Measurements from ENCODE around the gene C17orf50. TPM values are rescaled to one million over a fixed set of nuclear protein-coding genes. Genes with fewer than 3 reads are reported as not detected.

Gene C17orf50
- total RNA-seq, 1 experiment from 2014 or later = not detected

DNA sequence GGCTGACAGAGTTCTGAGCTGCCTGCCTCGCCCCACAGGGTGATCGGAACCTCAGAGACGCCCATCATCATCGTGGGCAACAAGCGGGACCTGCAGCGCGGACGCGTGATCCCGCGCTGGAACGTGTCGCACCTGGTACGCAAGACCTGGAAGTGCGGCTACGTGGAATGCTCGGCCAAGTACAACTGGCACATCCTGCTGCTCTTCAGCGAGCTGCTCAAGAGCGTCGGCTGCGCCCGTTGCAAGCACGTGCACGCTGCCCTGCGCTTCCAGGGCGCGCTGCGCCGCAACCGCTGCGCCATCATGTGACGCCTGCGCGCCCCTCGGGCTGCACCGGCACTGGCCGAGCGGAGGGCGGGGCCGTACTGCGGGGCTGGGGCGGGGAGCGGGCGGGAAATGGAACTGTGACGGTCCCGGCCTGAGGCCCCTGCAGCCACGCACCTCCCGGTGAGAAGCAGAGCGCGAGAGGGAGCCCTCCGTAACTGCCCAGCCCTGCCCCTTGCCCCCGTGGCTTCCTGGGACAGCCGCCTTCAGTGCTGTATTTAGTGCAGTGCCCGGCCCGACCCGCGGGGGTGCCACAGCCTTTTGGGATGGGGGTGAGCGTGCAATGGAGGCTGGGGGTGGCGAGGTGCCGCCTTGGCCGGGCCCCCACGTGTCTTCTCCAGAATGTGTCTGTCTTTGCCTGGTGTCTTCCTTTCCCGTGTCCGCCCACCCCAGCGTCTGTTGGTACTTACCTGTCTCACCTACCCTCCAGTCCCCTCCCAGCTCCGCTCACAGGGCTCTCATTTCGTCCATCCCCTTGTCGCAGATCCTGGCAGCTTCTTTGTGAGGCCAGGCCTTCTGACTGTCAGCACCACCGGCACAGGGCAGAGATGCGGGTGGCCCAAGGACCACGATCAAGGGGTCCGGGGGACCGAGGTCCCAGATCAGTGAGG, 19.4 kb upstream of the C17orf50 start:
- Histone ChIP-seq H3K36me3 (no peaks in the 10 kb centered on the region), H3K27me3 (replicated peaks) (peaks cover 30% of the 10 kb centered on the region), H3K4me1 (replicated peaks) (no peaks in the 10 kb centered on the region), H3K4me3 (no peak overlapping the region), H3K27ac (no peak overlapping the region), H3K9me3 (replicated peaks) (no peaks in the 10 kb centered on the region)
- DNase-seq (ENCODE audit: low read depth in 1 of 2, low spot score in 2 of 2) = no peak

DNA sequence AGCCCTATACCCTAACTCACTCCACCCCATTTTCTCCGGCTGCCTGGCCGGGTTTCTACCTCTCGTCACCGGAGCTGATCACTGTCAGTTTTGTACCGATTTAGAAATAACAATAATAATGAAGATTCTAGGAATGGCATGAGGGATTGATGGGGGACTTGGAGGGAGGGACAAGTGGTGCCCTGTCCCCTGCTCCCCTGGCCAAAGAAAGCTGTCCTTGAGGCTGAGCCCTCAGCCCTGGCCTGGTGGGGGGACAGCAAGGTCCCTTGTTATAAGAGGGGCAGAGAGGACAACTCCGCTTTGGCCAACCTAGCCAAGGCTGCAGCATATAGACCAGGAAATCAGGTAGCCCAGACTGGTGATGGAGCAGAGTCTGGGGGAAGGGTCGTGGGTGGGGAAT, 18.2 kb upstream of the C17orf50 start:
- no peak for DNase-seq (ENCODE audit: low read depth in 1 of 2, low spot score in 2 of 2)
- no peaks in the 10 kb centered on the region for H3K4me1 ChIP-seq (replicated peaks)
- no peaks in the 10 kb centered on the region for H3K36me3 ChIP-seq
- no peaks in the 10 kb centered on the region for H3K9me3 ChIP-seq (replicated peaks)
- H3K4me3 ChIP-seq = no peak overlapping the region
- H3K27ac ChIP-seq = no peak overlapping the region
- peaks cover 30% of the 10 kb centered on the region for H3K27me3 ChIP-seq (replicated peaks)

- Histone ChIP-seq H3K27ac (no peak overlapping the region), H3K4me3 (no peak overlapping the region), H3K36me3 (no peaks in the 10 kb centered on the region), H3K27me3 (replicated peaks) (peaks cover 29% of the 10 kb centered on the region), H3K4me1 (replicated peaks) (no peaks in the 10 kb centered on the region), H3K9me3 (replicated peaks) (no peaks in the 10 kb centered on the region)
- no peak for DNase-seq (ENCODE audit: low read depth in 1 of 2, low spot score in 2 of 2)
These were observed 17.7 kb upstream of the C17orf50 start for GRCh38 chr17:35742896-35743477.

DNA sequence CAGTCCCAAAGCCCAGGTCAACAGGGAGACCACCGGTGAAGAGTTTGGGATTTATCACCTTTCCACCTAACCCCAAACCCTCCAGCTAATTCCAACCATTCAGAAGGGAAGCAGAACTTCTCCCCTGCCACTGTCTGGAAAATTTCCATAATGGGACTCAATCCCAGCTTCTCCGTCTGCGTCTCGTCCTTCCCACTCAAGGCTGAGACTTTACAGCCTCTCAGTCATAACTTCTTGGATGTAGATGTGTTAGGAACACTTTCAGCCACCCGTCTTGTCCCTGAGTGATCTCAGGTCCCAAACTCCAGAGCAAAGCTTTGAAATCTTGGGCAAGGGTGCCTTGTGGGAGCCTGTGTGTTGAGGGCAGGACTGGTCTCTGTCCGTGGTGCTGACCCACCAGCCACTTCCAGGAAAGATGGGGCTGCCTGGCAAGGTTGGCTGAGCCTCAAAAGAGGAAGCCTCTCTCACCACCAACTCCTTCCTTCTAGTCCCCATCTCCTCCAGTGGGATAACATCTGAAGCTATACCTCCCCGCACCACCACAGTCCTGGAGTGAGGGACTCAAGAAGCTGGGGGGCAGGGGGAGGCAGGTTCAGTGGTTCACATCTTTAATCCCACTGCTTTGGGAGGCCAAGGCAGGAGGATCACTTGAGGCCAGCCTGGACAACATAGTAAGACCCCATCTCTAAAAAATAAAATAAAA, 16.9 kb upstream of the C17orf50 start:
- Histone ChIP-seq H3K27me3 (replicated peaks) (peaks cover 27% of the 10 kb centered on the region), H3K4me3 (no peak overlapping the region)

GRCh38 chr17:35744830-35745229, 15.9 kb upstream of the C17orf50 start:
- Histone ChIP-seq H3K36me3 (no peaks in the 10 kb centered on the region), H3K4me3 (no peak overlapping the region), H3K27me3 (replicated peaks) (peaks cover 30% of the 10 kb centered on the region), H3K4me1 (replicated peaks) (no peaks in the 10 kb centered on the region; the same call in 1 of the 2 replicates), H3K9me3 (replicated peaks) (no peaks in the 10 kb centered on the region), H3K27ac (no peak overlapping the region)
- DNase-seq (ENCODE audit: low read depth in 1 of 2, low spot score in 2 of 2) = no peak

More for the DNA sequence above, 16.9 kb upstream of the C17orf50 start:
- Histone ChIP-seq H3K4me1 (replicated peaks) (no peaks in the 10 kb centered on the region), H3K36me3 (no peaks in the 10 kb centered on the region), H3K9me3 (replicated peaks) (no peaks in the 10 kb centered on the region), H3K27ac (no peak overlapping the region)
- DNase-seq (ENCODE audit: low read depth in 1 of 2, low spot score in 2 of 2) = no peak

DNA sequence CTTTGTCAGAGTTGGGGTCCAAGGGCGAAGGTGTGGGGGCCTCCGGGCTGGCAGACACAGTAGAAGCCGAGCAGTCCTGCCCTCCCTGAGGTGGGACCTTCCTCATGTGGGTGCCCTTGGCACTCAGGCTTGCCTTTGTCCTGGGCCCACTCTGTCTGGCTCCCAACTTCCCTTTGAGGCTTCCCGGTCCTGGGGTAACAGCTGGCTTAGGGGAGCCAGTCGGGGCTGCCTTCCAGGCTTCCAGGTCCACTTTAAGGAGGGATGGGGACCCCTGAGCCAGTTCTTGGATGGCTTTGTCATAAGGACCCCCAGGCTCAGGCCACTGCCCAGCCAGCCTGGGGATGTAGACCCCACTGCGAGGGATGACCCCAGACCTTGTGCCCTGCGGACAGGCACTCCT, 15.4 kb upstream of the C17orf50 start:
- Histone ChIP-seq H3K4me1 (replicated peaks) (no peaks in the 10 kb centered on the region; the same call in 1 of the 2 replicates), H3K27me3 (replicated peaks) (peaks cover 30% of the 10 kb centered on the region), H3K4me3 (no peak overlapping the region), H3K27ac (no peak overlapping the region), H3K9me3 (replicated peaks) (no peaks in the 10 kb centered on the region), H3K36me3 (no peaks in the 10 kb centered on the region)
- DNase-seq (ENCODE audit: low read depth in 1 of 2, low spot score in 2 of 2) = no peak

GRCh38 chr17:35745749-35746320, 14.9 kb upstream of the C17orf50 start:
- Histone ChIP-seq H3K4me1 (replicated peaks) (no peaks in the 10 kb centered on the region; the same call in 1 of the 2 replicates), H3K27me3 (replicated peaks) (peaks cover 30% of the 10 kb centered on the region), H3K36me3 (no peaks in the 10 kb centered on the region), H3K4me3 (no peak overlapping the region), H3K9me3 (replicated peaks) (no peaks in the 10 kb centered on the region), H3K27ac (no peak overlapping the region)
- no peak for DNase-seq (ENCODE audit: low read depth in 1 of 2, low spot score in 2 of 2)

DNA sequence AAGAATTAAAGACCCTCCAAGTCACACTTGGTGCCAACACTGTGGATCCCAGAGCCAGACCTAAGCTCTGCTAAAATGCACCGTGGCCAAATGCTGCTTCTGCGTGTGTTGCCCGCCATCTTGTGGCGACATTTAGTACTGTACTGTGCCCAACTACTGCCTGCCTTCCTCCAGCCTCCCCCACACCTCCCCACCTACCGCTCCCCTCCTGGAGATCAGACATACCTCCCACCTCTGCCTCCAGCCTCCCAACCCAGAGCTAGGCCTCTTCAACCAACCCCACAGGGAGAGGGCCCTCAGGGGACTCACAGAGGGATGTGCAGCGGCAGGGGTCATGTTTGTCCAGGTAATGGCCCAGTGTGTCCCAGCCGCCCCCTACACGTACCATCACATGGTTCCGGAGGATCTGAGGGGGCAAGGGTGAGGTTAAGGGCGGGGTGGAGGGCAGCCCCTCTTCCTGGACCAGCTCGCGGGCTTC, 13.1 kb upstream of the C17orf50 start:
- Histone ChIP-seq H3K27me3 (replicated peaks) (peaks cover 26% of the 10 kb centered on the region), H3K9me3 (replicated peaks) (no peaks in the 10 kb centered on the region), H3K4me3 (no peak overlapping the region), H3K36me3 (no peaks in the 10 kb centered on the region), H3K27ac (no peak overlapping the region), H3K4me1 (replicated peaks) (no peaks in the 10 kb centered on the region; the same call in 1 of the 2 replicates)
- DNase-seq (ENCODE audit: low read depth in 1 of 2, low spot score in 2 of 2) = peak; percentile 42 to 71

DNA sequence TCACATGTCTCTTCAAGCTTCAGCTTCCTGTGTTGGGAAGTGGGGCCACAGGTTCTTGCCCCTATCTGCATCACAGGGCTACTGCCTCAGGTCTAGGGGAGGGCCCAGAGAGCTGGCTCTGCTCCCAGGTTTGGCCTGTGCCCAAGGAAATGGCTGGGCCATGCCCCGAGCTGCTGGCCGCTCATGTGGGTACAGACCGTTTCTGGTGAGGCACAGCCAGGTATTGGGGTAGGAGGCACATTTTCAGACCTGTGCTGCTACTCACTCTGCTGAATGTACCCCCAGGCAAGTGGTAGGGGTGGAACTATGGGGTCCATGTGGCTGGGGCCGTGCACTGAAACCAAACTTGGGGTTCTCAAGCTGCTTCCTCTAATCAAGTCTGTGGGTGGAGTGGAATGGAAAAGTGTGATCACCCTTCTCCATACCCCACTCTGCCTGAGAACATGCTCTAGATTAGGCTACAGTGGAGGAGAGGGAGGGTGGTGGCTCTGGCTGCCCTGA, 12.3 kb upstream of the C17orf50 start:
- no peak overlapping the region for H3K4me3 ChIP-seq
- H3K27ac ChIP-seq = no peak overlapping the region
- no peak for DNase-seq (ENCODE audit: low read depth in 1 of 2, low spot score in 2 of 2)
- no peaks in the 10 kb centered on the region; the same call in 1 of the 2 replicates for H3K4me1 ChIP-seq (replicated peaks)
- H3K36me3 ChIP-seq = no peaks in the 10 kb centered on the region
- no peaks in the 10 kb centered on the region for H3K9me3 ChIP-seq (replicated peaks)
- peaks cover 26% of the 10 kb centered on the region for H3K27me3 ChIP-seq (replicated peaks)

DNA sequence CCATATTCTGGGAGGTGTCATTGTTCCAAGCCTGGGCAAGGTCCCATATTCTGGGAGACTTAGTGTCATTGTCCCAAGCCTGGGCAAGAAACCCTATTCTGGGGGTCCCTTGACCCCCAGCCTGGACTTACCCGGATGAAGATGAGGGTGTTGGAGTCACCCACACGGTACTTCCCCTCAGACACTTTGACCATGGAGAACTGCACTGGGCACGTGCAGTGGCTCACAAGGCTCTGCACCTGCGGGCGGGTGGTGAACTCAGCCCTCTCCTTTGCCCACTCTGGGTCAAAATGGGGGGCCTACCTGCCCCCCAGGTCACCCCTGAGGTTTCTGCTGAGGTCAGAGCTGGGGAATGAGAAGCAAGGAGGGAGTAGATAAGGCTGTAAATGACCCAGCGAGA, 11.7 kb upstream of the C17orf50 start:
- no peak for DNase-seq (ENCODE audit: low read depth in 1 of 2, low spot score in 2 of 2)
- H3K27ac ChIP-seq = no peak overlapping the region
- H3K27me3 ChIP-seq (replicated peaks) = peaks cover 26% of the 10 kb centered on the region

DNA sequence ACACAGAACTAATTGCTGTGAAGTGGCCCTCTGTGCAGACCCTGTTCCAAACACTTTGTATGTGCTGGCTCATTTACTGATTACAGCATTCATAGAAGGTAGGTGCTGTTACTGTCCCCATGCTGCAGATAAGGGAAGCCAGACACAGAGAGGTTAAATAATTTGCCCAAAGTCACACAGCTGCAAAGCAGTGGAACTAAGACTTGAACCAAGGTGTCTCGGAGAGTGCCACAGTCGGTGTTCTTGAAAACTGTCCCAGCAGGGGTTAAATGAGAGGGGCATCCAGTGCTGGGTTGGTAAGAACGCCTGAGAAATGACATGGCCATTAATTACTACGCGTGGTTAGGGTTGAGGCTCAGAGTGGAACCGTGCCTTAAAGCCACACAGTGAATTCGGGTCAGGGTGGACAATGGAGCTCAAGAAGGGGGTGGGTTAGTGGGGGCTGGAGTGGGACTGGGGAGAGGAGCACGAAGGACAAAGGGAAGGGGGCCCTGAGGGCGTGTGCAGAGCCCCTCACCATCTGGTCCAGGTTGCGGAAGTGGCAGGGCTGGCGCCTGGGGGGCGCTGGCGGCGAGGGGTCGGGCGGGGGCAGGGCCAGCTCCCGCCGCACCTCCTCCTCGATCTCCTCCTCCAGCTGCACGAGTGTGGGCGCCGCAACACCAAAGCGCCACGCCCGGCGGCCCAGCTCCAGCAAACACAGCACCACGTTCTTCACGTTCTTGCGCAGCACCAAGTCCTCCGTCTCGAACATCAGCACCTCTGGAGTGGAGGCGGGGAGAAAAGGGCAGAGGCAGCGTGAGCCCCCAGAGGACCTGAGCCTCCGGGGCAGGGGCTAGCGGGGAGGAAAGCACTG, 10.9 kb upstream of the C17orf50 start:
- DNase-seq (ENCODE audit: low read depth in 1 of 2, low spot score in 2 of 2) = no peak
- Histone ChIP-seq H3K36me3 (no peaks in the 10 kb centered on the region), H3K4me3 (no peak overlapping the region), H3K9me3 (replicated peaks) (no peaks in the 10 kb centered on the region), H3K27ac (no peak overlapping the region), H3K4me1 (replicated peaks) (no peaks in the 10 kb centered on the region; the same call in 1 of the 2 replicates), H3K27me3 (replicated peaks) (peaks cover 26% of the 10 kb centered on the region)

More for the DNA sequence above, 11.7 kb upstream of the C17orf50 start:
- no peaks in the 10 kb centered on the region; the same call in 1 of the 2 replicates for H3K4me1 ChIP-seq (replicated peaks)
- no peak overlapping the region for H3K4me3 ChIP-seq
- H3K9me3 ChIP-seq (replicated peaks) = no peaks in the 10 kb centered on the region
- no peaks in the 10 kb centered on the region for H3K36me3 ChIP-seq

- no peak overlapping the region for H3K4me3 ChIP-seq
These were observed 9.9 kb upstream of the C17orf50 start for GRCh38 chr17:35750526-35751395.

More at GRCh38 chr17:35750526-35751395, 9.9 kb upstream of the C17orf50 start:
- Histone ChIP-seq H3K36me3 (no peaks in the 10 kb centered on the region), H3K27me3 (replicated peaks) (peaks cover 26% of the 10 kb centered on the region), H3K4me1 (replicated peaks) (no peaks in the 10 kb centered on the region; the same call in 1 of the 2 replicates), H3K9me3 (replicated peaks) (no peaks in the 10 kb centered on the region), H3K27ac (no peak overlapping the region)
- DNase-seq (ENCODE audit: low read depth in 1 of 2, low spot score in 2 of 2) = no peak
